ENCODE data around the gene GFOD2.

DNA sequence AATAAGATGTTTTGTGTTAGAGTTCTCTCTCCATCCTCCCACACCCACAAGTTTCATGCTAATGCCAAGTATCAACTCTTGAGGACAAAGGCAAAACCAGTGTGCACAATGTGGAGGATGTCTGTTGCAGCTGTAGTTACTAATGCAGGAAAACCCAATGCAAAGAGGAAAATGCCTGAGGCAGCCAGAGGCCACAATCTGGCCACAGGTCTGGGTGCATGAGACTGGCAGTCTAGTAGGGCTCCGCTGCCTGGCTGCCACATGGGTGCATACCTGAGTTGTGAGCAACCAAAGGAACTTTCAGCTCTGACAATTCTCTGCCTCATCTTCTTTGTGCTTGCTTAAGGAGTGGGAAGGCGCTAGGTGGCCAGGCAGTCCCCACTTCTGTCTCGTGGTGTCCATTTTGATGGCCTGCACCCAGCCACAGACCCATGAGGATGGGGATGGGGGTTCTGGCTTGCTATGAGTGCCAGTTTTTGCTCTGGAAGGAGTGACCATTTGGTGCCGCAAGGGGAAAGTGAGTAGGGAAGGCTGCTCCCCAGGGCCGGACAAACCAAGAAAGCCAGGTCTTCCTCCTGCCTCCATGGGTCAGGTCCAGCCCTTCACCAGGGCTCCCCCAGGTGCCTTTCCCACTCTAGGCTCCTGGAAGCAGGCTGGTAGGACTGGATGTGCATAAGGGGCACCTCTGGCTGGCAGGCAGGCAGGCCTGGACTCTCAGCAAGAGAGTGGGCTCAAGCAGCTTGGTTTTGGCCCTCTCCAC lies 4.2 kb upstream of the GFOD2 start:
- TF ChIP-seq CTCF (conservative IDR thresholded peaks at IDR 0.05; ENCODE audit: low read length) (no peak), EZH2phosphoT487 (IDR thresholded peaks at IDR 0.05; ENCODE audit: borderline replicate concordance, low read depth, low read length) (no peak)

All from OCI-LY7 (cell line).